HG02763 (cell line): ENCODE data around the gene PRR20G.
"Not testable (repeated sequence)": the region's sequence is repeated elsewhere in the genome, so short reads cannot be mapped to it uniquely, and the experiment has no call there.

Experiments used
- ATAC-seq: cut with Tn5 transposase; IDR thresholded peaks from one replicate; pipeline ENCODE4 v1.9.1; 2021; ENCODE audit warnings: mild to moderate bottlenecking, moderate library complexity; ENCODE audit not compliant: unreplicated experiment

PRR20G gene

DNA sequence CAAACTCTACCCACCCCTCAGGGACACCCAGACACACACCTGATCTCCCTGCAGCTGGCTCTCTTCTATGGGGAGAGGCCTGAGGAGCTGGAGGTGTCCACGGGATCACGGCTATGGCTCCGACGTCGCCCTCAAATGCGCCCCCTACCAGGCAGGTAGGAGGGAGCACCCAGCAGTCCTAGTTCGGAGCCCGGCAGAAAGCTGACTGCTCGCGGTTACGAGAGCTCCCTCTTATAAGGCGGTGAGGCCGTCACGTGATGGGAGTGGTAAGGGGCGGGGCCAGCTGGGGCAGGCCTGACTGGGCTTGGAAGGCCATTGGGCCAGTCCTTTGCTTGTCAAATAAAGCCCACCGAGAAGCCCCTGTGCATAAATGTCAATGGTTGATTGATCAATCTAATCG, at the start of gene PRR20G:
Gene PRR20G (minus strand): TSS at position 207 of the 400 bp plus-strand sequence. CDS start 681 bp downstream, outside the sequence.
- ATAC-seq, result no peak

DNA sequence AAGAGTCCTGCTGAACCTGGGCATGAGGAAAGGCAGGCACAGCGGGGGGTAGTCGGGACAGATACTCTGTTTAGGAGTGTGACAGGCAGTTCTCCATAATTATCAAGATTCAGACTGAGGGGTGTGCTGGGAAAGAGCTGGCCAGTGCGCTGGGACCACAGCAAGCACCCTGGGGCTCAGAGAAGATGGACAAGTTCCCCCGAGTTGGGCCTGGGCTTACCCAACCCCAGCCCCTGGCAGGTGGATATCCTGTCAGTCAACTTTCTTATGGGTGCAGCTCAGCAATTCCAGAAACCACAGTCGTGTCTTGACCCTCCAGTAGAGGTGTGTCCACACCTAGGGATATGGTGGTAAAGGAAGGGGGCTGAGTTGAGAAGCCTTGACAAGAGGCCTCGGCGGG, 49.2 kb upstream of the PRR20G start:
- ATAC-seq, result no peak

DNA sequence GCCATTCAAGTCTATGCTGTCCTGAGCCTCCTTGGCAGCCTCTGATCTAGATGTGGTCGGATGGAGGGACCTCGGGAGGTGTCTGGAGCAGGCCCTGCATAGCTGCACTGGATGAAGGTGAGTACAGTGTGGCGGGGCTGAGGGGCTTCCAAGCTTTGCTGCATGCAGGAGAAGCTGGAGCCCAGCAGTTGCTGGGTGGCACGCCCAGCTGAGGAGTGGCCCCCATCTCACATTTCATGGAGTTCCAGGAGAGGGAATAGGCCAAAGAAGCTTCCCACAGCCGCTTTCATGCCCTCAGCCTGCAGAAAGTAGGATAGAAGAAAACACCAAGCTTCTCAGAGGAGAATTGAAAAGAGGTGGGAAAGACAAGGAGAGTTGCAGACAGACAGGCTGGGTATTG, 48.3 kb upstream of the PRR20G start:
- no peak for ATAC-seq

GRCh38 chr3:127330385-127330784, 42.5 kb upstream of the PRR20G start:
- no peak for ATAC-seq

DNA sequence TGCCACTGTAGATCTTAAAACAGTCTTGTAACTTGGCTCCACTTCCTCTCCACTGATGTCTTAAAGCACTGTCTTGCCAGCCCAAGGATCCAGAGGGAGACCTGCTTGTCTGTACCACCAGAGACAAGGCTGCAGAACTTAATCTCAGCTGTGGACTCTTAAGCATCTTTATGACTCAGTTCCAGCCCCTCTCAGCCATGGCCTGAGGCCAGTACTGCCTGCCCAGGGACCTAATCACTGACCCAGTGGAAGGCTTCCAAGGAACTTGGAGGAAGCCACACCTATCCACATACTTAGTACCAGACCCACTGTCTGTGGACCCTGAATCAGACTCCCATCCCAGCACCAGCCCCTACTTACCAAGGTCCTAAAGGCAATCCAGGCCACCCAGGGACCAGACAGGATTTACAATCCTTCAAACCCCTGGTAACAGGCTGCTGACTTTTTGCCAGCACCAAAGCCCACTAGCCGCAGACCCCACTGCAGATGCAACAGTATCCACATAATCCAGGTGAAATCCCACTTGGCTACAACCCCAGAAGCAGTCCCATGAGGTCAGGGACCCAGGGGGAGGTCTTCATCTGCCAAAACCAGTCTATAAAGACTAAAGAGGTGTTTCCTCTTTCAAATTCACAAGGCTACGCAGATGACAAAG, 41.9 kb upstream of the PRR20G start:
- no peak for ATAC-seq

GRCh38 chr3:127328421-127328820, 40.6 kb upstream of the PRR20G start:
- ATAC-seq, result no peak

- no peak for ATAC-seq
These were observed 38.5 kb upstream of the PRR20G start for GRCh38 chr3:127326341-127326740.

DNA sequence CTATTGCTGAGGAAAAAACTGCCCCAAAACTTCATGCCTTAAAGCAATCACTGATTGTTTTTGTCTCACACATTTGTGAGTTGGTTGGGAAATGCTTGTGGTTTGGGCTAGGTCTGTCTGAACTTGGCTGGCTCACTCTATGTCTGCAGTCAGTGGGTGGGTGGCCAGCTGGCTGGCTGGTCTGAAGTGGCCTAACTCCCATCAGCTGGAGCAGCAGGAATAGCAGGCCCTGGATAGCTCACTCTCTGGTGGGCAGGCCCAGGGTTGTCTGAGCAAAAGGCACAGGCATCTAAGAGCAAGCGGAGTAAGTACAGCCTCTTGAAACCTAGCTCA, 37.7 kb upstream of the PRR20G start:
- ATAC-seq, result no peak

DNA sequence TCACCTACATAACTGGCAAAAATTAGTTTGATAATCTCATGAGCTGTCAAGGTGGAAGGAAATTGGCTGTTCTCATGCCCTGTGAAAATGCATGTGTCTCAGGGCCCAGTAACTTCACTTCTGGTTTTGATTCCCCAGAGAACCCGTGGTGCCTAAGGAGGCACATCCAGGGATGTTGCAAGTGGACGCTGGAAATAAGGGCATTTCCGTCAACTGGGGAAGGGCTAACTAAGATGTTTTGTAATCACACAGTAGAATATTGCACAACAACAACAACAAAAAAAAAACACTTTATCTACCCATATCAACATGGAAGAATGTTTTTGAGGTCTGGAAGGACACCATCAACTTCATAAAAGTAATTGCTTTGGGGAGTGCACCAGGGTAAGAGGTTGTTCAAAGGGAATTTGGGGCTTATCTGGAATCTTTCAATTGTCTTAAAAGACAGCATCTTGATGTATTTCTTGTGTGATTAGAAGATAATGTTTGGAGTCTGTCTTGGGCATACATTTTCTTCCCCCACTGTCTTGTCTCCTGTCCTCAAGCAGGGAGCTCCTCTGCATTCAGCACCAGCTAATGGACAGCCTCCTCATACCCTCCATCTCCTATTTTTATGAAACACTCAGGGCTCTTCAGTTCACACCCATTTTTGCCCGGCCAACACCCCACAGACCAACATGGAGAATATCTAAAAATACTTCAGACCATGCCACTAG, 37.2 kb upstream of the PRR20G start:
- no peak for ATAC-seq

DNA sequence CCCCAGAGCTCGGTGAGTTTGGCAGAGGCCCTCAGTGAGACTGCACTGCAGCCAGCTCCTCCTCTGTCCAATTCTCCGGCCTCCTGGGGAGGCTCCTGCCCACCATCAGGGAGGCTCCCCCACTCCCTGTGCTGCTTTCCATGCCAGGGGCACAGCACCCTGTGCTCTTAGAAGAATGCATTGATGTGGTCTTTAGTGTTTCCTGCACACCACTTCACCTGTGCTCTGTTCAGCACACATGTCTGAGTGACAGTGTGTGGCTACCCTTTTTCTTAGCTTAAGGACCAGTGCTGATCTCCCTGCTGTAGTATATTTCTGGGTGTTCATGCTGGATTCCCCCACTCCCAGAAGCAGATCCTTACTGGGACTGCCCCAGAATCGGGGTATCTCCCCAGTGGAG, 36.2 kb upstream of the PRR20G start:
- no peak for ATAC-seq

- no peak for ATAC-seq
These were observed 35.7 kb upstream of the PRR20G start for GRCh38 chr3:127323581-127323980.

GRCh38 chr3:127321371-127321770, 33.5 kb upstream of the PRR20G start:
- ATAC-seq, result no peak

GRCh38 chr3:127320529-127321121, 32.8 kb upstream of the PRR20G start:
- no peak for ATAC-seq

DNA sequence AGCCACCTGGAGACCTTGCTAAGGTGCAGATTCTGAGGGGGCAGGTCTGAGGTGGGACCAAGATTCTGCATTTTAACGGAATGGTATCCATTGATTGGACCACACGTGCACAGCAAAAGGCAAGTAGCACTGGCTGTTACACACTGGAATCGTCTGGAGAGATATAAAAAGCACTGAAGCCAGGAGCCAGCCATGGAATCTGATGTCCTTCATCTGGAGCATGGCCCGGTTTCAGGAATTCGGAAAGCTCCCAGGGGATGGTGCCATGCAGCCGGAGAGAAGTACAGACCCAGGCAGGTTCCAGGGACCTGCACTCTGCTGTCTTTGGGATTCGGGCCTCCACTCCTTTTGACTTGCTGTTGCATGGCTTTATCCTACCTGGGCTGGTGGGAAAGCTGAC, 28.8 kb upstream of the PRR20G start:
- no peak for ATAC-seq

GRCh38 chr3:127312818-127313217, 25.0 kb upstream of the PRR20G start:
- no peak for ATAC-seq

DNA sequence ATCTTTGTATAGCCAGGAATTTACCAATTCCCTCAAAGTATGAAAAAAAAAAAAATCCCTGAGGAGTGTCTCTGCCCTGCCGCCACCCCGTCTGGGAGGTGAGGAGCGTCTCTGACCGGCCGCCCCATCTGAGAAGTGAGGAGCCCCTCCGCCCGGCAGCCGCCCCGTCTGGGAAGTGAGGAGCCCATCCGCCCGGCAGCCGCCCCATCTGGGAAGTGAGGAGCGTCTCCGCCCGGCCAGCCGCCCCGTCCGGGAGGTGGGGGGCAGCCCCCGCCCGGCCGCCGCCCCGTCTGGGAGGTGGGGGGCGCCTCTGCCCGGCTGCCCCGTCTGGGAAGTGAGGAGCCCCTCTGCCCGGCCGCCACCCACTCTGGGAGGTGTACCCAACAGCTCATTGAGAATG, 21.0 kb upstream of the PRR20G start:
- ATAC-seq, result not testable (repeated sequence)

DNA sequence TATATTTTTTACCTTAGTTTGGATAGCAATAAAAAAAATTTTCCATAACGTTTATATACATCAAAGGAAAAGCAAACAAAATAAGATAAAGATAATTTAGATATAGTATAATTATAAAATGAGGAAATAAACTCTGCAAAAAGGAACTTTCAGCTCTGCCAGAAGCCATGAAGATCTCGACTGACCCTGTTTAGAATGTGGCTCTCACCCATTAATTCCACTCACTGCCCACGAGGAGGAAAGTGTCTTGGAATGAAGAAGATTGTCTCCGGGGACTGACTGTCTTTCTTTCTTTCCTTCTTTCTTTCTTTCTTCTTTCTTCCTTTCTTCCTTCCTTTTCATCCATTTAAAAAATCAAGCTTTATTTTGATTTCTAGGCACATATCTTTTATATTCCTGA, 20.1 kb upstream of the PRR20G start:
- no peak for ATAC-seq

GRCh38 chr3:127307112-127307835, 19.4 kb upstream of the PRR20G start:
- ATAC-seq, result no peak

DNA sequence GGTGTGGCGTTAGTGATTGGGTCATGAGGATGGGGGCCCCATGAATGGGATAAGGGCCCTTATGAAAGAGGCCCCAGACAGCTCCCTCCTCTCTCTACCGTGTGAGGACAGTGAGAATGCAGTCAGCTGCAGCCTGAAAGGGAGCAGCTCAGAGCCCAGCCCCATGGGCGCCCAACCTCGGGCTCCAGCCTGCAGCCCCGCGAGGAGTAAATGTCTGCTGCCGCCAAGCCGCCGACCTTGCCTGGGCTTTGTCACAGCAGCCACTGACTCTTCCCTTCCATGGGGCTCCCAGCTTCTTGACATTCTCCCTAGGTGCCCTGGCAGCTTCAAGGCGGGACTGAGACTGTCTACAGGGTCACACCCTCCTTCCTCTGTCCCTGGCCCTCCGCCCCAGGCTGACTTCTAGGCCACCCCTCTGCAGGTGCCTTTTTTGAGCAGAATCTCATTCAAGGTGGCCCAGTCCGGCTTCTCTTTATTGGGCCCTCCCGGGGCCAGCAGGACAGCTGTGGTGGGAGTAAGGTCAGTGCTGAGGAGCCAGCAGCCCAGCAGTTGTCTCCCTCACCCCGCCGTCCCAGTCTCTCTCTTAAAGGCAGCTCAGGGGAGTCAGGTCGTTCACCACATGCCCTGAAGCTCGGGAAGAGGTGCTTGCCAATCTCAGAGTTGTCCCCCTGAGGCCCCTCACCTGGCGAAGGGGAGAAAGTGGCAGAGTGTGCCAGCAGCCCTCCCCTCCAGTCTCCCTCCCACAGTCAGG, 18.7 kb upstream of the PRR20G start:
- ATAC-seq, result no peak

DNA sequence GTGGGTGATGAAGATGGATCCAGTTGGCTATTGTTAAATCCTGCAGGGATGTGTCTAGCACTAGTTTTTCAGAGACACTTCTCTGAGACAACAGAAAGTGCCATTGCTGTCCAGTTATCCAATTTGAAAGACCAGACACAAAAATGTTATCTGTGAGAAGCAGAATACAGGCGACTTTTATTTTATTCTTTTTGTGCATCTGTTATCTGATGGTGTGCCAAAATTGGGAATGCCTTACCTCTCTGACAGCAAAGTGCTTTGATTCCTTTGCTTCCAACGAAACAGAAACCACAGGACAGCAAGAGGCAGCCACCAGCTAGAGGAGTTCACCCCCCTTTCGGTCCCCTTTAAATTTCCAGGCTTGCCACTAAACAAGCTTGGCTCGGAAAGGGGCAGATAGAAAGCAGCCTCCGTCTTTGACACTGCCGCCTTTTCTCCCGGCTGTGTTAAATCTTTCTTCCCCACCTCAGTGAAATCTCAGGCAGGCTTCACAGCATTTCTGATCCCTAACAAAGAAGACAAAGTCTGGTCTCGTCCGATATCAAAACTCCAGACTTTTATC, 17.7 kb upstream of the PRR20G start:
- ATAC-seq, result no peak
